Transverse colon (tissue), 4 donors: Measurements from ENCODE around the gene TMEM132D.

Experiments
- EP300 ChIP-seq: sonication (generic); formaldehyde crosslinking; IDR thresholded peaks from one replicate; pipeline ENCODE4 v1.6.1; 2017; ENCODE audit warnings: antibody characterized with exemption, low read depth
- POLR2A ChIP-seq: fragments of 450-650 bp; IDR thresholded peaks from one replicate; pipeline ENCODE4 v1.6.1; 2016; ENCODE audit warnings: antibody characterized with exemption, mild to moderate bottlenecking, moderate library complexity
- POLR2AphosphoS5 ChIP-seq, 3 donors: sonication (generic); formaldehyde crosslinking; IDR thresholded peaks; one replicate each; pipeline ENCODE4 v1.6.1; 2016; ENCODE audit warnings: antibody characterized with exemption in 3 of 3
- TF ChIP-seq, protein P1 (sequence below), 5 experiments: fragments of 200-600 bp in 3 of 5; fragments of 450-650 bp in 2 of 5; sonication (generic) in 3 of 5; IDR thresholded peaks; 1 replicate in 2 of 5; 2 replicates in 3 of 5; pipeline ENCODE4 v1.5.1; 2016 to 2017; ENCODE audit warnings: antibody characterized with exemption in 5 of 5, inconsistent platforms in 3 of 5, mild to moderate bottlenecking in 2 of 5, moderate library complexity in 1 of 5

DNA sequence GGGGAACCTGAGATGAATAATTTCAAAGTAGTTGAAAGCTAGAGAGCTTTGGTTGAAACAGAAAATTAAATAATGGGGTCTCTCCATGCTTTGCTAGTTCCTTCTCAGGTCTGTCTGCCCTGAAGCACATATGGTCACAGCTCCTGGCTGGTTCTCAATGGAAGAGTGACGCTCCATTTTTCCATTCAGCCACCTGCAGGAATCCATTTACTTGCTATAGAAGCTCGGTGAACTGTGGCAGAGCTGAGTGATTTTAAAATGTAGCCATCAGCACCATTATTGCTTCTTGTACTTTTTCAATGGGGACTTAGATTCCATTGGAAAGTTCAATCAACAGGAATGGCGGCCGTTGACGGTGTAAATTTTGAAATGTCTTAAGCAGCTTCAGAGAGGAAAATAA, 525.3 kb downstream of the TMEM132D start:
- TF ChIP-seq POLR2A (no peak), POLR2AphosphoS5 (IDR thresholded peaks at IDR 0.05) (no peak), EP300 (no peak)
- TF ChIP-seq, protein P1, sequence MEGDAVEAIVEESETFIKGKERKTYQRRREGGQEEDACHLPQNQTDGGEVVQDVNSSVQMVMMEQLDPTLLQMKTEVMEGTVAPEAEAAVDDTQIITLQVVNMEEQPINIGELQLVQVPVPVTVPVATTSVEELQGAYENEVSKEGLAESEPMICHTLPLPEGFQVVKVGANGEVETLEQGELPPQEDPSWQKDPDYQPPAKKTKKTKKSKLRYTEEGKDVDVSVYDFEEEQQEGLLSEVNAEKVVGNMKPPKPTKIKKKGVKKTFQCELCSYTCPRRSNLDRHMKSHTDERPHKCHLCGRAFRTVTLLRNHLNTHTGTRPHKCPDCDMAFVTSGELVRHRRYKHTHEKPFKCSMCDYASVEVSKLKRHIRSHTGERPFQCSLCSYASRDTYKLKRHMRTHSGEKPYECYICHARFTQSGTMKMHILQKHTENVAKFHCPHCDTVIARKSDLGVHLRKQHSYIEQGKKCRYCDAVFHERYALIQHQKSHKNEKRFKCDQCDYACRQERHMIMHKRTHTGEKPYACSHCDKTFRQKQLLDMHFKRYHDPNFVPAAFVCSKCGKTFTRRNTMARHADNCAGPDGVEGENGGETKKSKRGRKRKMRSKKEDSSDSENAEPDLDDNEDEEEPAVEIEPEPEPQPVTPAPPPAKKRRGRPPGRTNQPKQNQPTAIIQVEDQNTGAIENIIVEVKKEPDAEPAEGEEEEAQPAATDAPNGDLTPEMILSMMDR (IDR thresholded peaks at IDR 0.05) = no peak
